HTERT RPE-1 (cell line): ENCODE data around the gene FGF12.

Experiments
- in situ Hi-C: fragments of 300-500 bp; cut with MboI; formaldehyde crosslinking; loops from 4 replicates; pipeline ENCODE4 v1.14.3; 2020; ENCODE audit warnings: low sequenced_read_pairs

Gene FGF12

DNA sequence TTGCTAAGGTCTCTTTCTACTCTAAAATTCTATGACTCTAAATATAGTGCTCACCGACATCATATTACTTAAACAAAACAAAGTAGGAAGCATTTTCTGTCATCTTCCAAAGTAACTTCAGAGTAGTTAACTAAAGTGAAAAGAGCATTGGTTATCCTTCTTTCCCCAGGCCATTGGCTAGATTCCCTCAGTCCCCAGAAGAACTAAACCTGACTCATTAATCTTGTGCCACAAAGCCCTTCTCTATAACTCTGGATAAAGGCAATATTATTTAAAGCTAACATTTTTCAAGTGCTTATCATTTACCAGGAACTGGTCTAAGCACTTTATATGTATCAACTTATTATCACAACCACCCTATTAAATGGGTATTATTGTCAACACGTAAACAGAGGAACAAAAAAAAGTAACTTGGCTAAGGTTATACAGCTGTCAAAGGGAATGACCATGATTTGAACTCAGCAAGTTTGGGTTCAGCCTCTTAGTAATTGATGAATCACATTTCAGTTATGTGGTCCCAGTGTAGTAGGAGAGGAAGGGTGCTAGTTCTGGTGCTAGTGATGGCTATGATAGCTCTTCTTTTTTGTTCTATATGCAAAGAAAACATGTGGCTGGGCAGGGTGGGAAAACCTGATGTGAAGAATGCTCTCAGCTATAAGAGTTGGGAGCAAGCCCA, 304.9 kb downstream of the FGF12 start:
- in situ Hi-C loops, result no loop called here

DNA sequence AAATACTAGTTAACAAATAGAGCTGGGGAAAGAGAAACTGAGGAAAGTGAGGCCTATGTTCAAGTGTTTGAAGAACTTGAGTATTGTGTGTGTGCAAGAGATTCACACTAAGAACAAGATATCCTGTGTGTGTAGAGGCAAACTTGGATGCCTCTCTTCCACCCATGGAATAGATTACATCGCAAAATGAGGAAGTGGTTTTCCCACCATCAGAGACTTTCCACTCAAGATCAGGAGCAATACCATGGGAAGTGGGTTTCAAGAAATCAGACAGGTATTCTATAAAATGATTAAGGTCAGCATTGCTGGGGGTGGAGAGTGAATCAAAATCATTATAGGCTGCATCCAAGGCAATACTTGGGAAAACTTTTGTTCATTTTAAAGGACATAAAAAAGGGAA, 308.0 kb downstream of the FGF12 start:
- in situ Hi-C loops, result no loop called here

DNA sequence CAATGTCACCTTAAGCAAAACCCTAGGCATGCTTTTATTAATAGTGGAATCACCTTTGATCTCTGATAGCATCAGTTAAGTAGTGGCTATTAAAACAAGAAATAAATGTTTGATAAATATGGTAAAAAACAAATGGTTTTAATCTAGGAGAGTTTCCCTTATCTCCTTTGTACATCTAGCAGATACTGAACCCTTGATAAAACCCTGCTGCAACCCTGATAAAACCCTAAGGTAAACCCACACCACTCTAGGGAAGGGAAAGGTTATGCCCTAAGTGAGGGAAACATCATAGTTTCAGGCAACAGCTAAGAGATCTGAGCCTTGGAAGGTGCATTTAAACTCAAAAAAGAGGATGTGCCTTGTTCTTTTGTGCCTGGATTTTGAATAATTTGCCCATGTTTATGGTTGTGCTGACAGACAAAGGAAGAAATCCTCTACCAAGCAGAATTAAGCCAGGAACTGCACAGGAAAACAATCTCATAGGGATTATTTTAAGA, 309.7 kb downstream of the FGF12 start:
- in situ Hi-C loops, result no loop called here

DNA sequence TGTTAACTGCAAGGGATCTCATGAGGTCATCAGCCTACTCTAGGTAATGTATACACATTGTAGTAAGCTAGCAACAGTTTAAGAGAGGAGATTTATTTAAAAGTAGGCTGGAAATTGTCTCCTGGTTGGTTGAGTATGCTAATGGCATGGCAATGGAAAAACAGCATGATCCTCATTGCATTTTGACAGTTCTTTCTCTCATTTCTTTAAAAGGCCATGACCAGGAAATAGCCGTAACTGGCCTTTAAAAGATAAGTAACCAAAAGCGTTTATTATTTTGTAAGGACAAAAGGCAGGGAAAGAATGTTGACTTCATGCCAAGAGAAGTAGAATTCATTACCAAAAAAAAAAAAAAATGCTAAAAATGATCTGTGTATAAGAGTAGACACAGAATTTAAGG, 310.3 kb downstream of the FGF12 start:
- in situ Hi-C loops, result no loop called here

DNA sequence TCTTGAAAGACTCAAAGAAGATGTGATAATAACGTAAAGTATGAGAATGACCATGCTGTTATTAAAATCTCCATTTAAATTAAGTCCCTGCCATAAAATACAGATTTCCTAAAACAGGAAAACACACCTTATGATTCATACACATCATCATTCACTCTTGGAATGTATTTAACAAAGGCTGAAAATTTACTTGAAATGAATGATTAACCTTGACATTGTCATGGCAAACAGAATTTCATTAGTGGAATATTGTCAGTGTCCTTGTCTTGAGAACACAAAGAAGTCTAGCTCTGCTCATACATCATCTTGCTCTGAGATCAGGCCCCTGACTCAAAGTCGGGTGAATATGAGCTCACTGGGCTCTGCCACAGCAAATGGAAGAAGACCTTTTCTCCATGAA, 313.9 kb downstream of the FGF12 start:
- in situ Hi-C loops, result no loop called here

DNA sequence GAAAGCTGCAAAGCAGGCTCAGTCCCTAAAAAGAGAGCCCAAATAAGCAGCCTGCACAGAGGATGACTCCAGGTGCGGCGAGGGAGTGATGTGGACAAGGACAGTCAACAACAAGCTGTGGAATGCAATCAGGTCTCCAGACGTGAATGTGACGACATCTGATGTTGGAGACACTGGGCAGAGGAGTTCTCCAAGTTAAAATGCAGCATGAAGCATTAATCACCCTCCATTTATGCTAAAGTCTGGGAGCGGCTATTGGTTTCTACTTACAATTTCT, 316.7 kb downstream of the FGF12 start:
- in situ Hi-C loops, result no loop called here

DNA sequence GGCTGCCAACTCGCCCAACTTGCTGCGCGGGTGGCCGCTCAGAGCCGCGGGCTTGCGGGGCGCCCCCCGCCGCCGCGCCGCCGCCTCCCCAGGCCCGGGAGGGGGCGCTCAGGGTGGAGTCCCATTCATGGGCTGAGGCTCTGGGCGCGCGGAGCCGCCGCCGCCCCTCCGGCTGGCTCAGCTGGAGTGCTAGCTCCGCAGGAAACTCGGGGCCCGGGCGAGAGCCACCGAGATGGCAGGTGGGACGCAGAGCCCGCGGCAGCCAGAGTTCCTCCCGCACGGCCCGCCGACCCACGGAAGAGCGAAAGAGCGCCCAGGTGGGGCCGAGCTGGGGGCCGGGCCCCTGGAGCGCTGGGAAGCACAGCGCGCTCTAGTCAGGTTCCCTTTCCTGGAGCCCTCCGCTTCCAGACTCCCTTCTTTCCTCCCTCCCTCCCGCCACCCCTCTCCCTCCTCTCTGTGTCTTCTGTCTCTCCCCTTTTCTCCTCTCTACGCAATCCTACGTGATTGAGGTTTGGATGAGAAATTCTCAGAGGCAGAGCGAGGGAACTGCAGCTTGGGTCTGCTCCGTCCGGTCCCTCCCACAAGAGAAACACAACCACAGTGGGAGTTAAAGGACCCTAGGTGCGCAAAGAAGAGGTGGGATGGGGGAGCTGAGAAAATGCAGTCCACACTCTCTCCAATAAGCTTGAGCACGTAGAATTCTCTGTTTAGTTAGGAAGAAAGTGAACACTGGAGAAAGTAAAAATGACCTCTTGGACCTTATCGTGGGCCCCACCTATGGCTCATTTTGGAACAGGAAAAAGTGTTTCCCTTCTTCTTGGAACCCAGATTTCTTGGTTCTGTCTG, 317.3 kb downstream of the FGF12 start:
- in situ Hi-C loops, result no loop called here

DNA sequence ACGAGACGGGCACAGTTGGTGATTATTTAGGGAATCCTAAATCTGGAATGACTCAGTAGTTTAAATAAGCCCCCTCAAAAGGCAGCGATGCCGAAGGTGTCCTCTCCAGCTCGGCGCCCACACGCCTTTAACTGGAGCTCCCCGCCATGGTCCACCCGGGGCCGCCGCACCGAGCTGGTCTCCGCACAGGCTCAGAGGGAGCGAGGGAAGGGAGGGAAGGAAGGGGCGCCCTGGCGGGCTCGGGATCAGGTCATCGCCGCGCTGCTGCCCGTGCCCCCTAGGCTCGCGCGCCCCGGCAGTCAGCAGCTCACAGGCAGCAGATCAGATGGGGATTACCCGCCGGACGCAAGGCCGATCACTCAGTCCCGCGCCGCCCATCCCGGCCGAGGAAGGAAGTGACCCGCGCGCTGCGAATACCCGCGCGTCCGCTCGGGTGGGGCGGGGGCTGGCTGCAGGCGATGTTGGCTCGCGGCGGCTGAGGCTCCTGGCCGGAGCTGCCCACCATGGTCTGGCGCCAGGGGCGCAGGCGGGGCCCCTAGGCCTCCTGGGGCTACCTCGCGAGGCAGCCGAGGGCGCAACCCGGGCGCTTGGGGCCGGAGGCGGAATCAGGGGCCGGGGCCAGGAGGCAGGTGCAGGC, 318.0 kb downstream of the FGF12 start:
- in situ Hi-C loops, result no loop called here

DNA sequence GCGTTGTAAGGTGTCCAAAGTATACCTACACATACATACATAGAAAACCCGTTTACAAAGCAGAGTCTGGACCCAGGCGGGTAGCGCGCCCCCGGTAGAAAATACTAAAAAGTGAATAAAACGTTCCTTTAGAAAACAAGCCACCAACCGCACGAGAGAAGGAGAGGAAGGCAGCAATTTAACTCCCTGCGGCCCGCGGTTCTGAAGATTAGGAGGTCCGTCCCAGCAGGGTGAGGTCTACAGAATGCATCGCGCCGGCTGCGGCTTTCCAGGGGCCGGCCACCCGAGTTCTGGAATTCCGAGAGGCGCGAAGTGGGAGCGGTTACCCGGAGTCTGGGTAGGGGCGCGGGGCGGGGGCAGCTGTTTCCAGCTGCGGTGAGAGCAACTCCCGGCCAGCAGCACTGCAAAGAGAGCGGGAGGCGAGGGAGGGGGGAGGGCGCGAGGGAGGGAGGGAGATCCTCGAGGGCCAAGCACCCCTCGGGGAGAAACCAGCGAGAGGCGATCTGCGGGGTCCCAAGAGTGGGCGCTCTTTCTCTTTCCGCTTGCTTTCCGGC, 318.6 kb downstream of the FGF12 start:
- in situ Hi-C loops, result no loop called here

DNA sequence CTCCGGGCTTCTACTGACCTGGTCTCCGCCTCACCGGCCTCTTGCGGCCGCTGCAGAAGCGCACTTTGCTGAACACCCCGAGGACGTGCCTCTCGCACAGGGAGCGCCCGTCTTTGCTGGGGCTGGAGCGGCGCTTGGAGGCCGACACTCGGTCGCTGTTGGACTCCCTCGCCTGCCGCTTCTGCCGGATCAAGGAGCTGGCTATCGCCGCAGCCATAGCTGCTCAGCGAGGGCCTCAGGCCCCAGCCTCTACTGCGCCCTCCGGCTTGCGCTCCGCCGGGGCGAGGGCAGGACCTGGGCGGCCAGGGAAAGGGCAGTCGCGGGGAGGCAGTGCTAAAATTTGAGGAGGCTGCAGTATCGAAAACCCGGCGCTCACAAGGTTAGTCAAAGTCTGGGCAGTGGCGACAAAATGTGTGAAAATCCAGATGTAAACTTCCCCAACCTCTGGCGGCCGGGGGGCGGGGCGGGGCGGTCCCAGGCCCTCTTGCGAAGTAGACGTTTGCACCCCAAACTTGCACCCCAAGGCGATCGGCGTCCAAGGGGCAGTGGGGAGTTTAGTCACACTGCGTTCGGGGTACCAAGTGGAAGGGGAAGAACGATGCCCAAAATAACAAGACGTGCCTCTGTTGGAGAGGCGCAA, 319.2 kb downstream of the FGF12 start:
- in situ Hi-C loops, result no loop called here

DNA sequence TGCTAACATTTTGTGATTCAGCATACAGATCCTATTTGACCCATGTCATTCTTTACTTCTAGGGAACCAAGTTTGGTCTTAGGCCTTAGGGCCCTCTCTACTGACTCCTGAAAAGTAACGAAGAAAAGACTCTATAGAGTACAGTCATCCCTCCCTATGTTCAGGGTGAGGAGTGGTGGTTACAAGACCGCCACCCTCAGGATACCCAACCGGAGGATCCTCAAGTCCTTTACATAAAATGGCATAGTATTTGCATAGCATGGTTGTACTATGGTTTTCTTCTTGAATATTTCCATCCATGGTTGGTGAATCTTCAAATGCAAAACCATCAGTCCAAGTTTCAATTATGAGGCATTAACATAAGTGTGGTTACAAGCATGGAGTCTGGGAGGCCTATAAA, 327.6 kb downstream of the FGF12 start:
- in situ Hi-C loops, result no loop called here

DNA sequence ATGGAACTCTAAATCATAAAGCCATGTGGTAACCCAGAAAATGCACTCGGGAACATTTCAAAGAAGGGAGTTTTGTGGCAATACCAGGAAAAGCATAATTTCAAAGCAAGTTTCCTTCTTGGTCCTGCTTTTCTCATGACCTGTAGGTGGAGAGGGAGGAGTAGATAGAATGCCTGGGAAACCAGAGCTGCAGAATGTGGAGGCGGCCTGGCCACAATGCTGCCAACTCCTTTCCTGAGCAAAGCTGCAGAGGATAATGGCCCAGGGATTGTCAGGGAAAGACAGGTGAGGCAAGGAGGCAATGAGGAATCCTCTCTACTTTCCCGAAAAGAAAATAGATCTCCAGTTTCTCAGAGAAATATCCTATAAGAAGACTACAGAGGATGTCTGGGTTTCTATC, 330.3 kb downstream of the FGF12 start:
- in situ Hi-C loops, result no loop called here

DNA sequence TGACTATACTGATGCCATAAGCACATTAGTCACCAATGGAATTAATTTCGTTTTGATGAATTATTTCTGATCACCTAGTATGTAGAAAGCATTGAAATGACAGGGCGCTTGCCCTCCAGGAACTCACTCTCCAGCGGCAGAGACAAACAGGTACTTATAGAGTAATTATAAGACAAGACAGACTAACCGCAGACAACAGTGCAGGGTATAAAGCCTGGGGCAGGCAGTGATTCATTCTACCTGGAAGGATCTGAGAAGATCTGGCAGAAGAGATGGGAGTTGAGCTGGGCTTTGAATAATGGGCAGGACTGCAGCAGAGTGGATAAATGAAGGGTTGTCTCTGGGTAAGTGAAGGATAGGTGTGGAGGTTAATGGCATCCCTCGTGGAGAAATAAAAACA, 331.8 kb downstream of the FGF12 start:
- in situ Hi-C loops, result no loop called here

DNA sequence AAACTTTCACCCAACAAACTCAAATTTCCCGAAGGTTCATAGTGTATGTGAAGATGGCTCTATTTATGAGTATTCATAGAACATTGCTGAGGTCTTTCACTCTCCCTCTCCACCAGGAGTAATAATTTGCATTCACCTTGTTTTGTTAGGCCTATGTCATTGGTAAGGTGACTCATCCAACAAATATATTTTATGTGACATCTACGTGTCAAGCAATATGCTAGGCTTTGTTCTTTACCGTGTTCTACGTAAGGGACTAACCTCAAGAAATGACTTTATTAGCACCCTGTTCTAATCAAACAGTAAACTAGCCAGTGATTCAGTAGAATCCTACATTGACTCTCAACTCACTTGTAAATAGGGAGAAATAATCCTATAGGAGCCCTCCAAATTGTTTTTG, 334.4 kb downstream of the FGF12 start:
- in situ Hi-C loops, result no loop called here

DNA sequence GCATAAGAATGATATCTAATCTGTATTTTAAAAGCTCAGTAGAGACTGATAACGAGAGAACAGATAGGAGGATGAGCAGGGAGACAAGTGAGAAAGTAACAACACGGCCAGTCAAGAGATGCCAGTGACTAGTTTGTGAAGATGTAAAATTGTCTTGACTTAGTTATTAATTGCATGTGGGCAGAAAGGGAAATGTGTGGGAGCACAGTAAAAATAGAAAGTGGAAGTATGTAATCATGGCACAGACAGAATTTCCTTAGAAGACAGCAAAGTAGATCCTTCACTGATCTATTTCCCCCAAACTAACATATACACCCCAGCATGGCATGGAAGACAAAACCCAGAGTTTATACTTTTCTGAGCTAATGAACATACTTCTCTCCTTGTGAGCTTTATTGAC, 344.5 kb downstream of the FGF12 start:
- in situ Hi-C loops, result no loop called here

DNA sequence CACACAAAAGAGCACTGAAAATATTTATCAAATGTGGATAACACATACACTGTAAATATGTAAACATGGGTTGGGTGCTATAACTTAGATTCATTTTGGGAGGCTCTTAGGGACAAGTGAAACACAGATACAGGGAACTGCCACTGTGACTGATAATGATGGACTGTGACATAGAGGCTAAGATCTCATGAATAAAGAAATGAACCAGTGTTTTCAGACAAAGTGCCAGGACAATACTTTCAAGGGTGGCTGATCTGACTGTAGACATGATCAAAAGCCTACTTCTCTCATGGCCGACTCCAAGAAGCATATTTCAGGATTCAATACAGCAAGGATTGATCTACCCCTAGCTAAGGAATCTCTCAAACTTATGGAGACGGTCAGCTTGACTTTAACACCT, 353.8 kb downstream of the FGF12 start:
- in situ Hi-C loops, result no loop called here

DNA sequence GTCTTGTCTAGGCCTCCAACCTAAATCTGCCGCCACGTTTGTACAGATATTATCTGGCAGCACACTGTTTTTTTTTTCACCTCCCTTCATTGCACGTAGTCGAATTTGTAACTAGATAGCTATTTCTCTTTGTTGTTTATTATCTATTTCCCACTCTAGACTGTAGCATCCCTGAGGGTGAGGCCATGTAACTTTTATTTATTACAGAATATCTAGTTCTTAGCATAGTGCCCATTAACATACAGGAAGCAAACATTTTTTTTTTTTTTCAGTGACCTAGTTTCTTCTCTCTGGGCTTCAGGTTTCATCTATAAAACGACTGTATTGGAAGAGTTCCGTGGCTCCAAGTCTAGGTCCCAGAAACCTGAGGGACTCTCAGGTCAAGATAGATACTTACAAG, 354.3 kb downstream of the FGF12 start:
- in situ Hi-C loops, result no loop called here

DNA sequence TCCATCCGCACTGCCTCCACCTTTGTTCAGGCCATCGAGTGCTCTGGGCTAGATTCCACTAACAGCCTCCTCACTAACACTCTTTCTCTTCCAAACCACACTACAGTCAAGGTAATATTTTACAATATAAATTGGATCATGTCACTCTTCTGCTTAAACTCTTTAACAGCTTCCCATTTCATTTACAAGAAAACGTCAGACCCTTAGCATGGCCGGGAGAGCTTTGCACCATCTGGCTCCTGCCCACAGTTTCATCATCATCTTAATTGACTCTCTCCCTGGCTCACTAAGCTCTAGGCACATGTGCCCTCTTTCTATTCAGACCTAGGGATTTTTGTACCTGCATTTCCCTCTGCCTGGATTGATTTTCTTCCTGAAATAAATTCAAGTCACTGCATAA, 354.7 kb downstream of the FGF12 start:
- in situ Hi-C loops, result no loop called here

DNA sequence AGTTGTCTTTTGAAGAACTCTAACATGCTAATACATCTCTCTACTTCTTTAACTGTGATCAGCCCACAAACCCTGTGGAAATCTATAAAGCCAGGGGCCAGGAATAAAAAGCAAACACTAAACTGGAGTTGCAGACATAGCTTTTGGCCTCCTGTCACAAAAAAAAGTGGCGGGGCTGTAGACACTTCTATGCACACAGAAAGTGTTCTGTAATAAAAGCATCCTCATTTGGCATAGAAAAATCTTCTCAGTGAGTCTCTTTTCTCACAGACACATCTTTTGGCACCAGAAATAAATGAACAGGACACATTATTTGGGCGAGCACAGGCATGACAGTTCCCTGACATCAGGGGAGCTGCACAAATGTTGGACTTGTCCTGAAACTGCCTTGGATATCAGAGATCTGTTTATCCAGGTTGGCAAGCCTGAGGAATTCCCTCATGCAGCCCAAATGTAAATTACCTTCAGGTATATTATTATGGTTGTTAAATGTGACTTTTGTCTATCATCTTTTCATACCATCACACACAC, 355.4 kb downstream of the FGF12 start:
- in situ Hi-C loops, result no loop called here

DNA sequence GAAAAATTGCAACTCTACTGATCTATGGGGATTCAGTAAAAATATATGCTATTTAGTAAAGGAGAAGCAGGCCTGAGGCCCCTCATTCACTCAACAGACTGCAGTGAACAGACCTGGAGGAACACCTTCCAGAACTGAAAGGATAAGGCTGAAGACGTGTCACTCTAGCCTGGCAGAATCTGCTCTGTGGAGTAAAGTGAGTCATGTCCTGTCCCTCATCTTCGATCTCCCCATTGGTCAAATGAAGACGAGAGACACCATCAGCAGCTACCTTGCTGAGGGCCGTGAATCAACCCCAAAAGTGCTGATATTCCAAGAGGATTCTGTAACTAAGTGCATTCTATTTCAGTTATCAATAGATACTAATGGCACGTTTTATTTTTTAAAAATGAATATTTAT, 359.7 kb downstream of the FGF12 start:
- in situ Hi-C loops, result no loop called here

DNA sequence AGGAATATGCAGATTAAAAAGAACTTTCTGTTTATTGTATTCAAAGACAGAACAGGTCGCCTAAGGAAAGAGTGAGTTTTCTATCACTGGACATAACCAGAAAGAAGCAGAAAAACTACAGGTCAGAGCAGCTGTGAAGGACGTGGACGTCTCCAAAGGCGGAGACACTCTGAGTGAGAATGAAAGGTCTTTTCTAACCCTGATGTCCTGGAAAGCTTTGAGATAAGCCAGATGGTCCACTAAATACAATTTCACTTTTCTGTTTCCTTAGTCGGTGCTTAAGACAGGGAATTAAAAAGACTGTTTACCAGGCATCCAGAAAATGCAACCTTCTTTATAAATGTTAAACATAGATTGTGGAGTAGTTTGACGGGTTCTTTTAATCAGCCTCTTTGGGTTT, 360.4 kb downstream of the FGF12 start:
- in situ Hi-C loops, result no loop called here
